MG63 (cell line): Measurements from ENCODE around the gene MCCD1. TPM values are rescaled to one million over a fixed set of nuclear protein-coding genes. Genes with fewer than 3 reads are reported as not detected.

Experiments used
- DNase-seq: peaks from one replicate; pipeline ENCODE4 v3.0.0-alpha.2; 2020
- H3K27me3 ChIP-seq: fragments of 250-450 bp; sonication (Bioruptor Pico); 2 replicates; pipeline ENCODE4 v1.5.1; 2020; ENCODE audit warnings: mild to moderate bottlenecking, moderate library complexity
- H3K36me3 ChIP-seq: fragments of 250-450 bp; sonication (Bioruptor Pico); 2 replicates; pipeline ENCODE4 v1.5.1; 2020; ENCODE audit warnings: mild to moderate bottlenecking, moderate library complexity
- H3K4me3 ChIP-seq: fragments of 250-450 bp; sonication (Bioruptor Pico); 2 replicates; pipeline ENCODE4 v1.5.1; 2020; ENCODE audit warnings: mild to moderate bottlenecking, moderate library complexity
- H3K9me3 ChIP-seq: fragments of 250-450 bp; sonication (Bioruptor Pico); 2 replicates; pipeline ENCODE4 v1.5.1; 2020; ENCODE audit warnings: mild to moderate bottlenecking, moderate library complexity
- total RNA-seq: library from RNA; depleted of rRNA; stranded (reverse); fragments of >200 nt; shearing (Covaris generic); gene quantifications from 2 replicates; pipeline ENCODE4 v1.2.3, GENCODE V29; 2014; ENCODE audit warnings: low replicate concordance; rRNA removed

MCCD1 gene
- total RNA-seq, 1 experiment from 2014 or later, result not detected

DNA sequence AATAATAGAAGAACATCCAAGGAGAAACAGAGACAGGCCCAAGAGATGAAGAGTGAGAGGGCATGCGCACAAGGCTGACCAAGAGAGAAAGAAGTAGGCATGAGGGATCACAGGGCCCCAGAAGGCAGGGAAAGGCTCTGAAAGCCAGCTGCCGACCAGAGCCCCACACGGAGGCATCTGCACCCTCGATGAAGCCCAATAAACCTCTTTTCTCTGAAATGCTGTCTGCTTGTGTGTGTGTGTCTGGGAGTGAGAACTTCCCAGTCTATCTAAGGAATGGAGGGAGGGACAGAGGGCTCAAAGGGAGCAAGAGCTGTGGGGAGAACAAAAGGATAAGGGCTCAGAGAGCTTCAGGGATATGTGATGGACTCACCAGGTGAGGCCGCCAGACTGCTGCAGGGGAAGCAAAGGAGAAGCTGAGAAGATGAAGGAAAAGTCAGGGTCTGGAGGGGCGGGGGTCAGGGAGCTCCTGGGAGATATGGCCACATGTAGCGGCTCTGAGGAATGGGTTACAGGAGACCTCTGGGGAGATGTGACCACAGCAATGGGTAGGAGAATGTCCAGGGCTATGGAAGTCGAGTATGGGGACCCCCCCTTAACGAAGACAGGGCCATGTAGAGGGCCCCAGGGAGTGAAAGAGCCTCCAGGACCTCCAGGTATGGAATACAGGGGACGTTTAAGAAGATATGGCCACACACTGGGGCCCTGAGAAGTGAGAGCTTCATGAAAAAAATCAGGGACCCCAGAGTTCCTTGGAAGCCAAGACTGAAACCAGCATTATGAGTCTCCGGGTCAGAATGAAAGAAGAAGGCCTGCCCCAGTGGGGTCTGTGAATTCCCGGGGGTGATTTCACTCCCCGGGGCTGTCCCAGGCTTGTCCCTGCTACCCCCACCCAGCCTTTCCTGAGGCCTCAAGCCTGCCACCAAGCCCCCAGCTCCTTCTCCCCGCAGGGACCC lies 45.6 kb downstream of the MCCD1 start:
- Histone ChIP-seq H3K9me3 (no peaks in the 10 kb centered on the region), H3K36me3 (no peaks in the 10 kb centered on the region), H3K4me3 (no peak overlapping the region), H3K27me3 (no peaks in the 10 kb centered on the region)
- DNase-seq, result no peak

GRCh38 chr6:31575335-31575901 lies 46.7 kb downstream of the MCCD1 start, which contains the start of gene TNF:
TNF (plus strand) TSS chr6:31575565; CDS start chr6:31575742, 177 bp downstream.
- DNase-seq, result no peak
- Histone ChIP-seq H3K9me3 (no peaks in the 10 kb centered on the region), H3K36me3 (no peaks in the 10 kb centered on the region), H3K27me3 (no peaks in the 10 kb centered on the region), H3K4me3 (no peak within 1 kb of the TSS)

DNA sequence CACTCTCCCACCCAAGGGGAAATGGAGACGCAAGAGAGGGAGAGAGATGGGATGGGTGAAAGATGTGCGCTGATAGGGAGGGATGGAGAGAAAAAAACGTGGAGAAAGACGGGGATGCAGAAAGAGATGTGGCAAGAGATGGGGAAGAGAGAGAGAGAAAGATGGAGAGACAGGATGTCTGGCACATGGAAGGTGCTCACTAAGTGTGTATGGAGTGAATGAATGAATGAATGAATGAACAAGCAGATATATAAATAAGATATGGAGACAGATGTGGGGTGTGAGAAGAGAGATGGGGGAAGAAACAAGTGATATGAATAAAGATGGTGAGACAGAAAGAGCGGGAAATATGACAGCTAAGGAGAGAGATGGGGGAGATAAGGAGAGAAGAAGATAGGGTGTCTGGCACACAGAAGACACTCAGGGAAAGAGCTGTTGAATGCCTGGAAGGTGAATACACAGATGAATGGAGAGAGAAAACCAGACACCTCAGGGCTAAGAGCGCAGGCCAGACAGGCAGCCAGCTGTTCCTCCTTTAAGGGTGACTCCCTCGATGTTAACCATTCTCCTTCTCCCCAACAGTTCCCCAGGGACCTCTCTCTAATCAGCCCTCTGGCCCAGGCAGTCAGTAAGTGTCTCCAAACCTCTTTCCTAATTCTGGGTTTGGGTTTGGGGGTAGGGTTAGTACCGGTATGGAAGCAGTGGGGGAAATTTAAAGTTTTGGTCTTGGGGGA lies 47.4 kb downstream of the MCCD1 start:
- Histone ChIP-seq H3K9me3 (no peaks in the 10 kb centered on the region), H3K4me3 (no peak overlapping the region), H3K36me3 (no peaks in the 10 kb centered on the region), H3K27me3 (no peaks in the 10 kb centered on the region)
- DNase-seq, result no peak

GRCh38 chr6:31576897-31577578 lies 48.3 kb downstream of the MCCD1 start:
- Histone ChIP-seq H3K4me3 (no peak overlapping the region), H3K27me3 (no peaks in the 10 kb centered on the region), H3K36me3 (no peaks in the 10 kb centered on the region), H3K9me3 (no peaks in the 10 kb centered on the region)
- DNase-seq, result no peak

- Histone ChIP-seq H3K27me3 (no peaks in the 10 kb centered on the region), H3K9me3 (no peaks in the 10 kb centered on the region), H3K36me3 (no peaks in the 10 kb centered on the region), H3K4me3 (no peak overlapping the region)
- DNase-seq, result no peak
These were observed 48.8 kb downstream of the MCCD1 start for GRCh38 chr6:31577579-31577966.

DNA sequence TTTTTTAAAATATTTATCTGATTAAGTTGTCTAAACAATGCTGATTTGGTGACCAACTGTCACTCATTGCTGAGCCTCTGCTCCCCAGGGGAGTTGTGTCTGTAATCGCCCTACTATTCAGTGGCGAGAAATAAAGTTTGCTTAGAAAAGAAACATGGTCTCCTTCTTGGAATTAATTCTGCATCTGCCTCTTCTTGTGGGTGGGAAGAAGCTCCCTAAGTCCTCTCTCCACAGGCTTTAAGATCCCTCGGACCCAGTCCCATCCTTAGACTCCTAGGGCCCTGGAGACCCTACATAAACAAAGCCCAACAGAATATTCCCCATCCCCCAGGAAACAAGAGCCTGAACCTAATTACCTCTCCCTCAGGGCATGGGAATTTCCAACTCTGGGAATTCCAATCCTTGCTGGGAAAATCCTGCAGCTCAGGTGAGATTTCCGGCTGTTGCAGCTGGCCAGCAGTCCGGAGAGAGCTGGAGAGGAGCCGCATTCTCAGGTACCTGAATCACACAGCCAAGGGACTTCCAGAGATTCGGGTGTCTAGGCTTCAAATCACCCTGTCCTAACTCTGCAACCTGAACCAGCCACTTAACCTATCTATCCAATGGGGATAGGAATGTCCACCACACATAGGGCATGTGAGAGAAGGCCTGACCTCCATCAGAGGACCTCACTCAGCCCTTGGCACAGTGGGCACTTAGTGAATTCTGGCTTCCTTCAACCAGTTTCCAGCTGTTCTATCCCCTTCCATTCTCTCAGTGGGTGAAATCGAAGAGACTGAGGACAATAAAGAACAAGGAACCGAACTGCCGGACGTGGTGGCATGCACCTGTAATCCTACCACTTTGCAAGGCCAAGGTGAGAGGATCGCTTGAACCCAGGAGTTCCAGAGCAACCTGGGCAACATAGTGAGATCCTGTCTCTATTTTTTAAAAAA lies 49.7 kb downstream of the MCCD1 start:
- H3K36me3 ChIP-seq, result no peaks in the 10 kb centered on the region
- H3K4me3 ChIP-seq, result no peak overlapping the region
- no peaks in the 10 kb centered on the region for H3K9me3 ChIP-seq
- DNase-seq, result no peak
- H3K27me3 ChIP-seq, result no peaks in the 10 kb centered on the region

DNA sequence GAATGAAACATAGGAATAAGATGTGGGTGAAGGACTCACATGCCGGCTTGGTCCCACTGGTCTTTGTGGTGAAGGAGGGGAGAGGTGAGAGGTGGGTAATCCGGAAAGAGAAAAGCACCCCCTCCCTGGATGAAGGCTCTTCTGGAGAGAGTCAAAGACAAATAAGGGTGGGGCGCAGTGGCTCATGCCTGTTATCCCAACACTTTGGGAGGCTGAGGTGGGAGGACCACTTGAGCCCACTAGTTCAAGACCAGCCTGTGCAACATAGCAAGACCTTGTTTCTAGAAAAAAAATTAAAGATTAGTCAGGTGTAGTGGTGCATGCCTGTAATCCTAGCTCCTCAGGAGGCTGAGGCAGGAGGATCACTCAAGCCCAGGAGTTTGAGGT lies 50.4 kb downstream of the MCCD1 start:
- H3K9me3 ChIP-seq, result no peaks in the 10 kb centered on the region
- no peaks in the 10 kb centered on the region for H3K27me3 ChIP-seq
- H3K4me3 ChIP-seq, result no peak overlapping the region
- H3K36me3 ChIP-seq, result no peaks in the 10 kb centered on the region
- DNase-seq, result no peak

Other genes starting within 250 kb of the MCCD1 start
- 35.3 and 69.1 TPM in 2 replicates for gene HLA-B, start 171.8 kb upstream of the MCCD1 start, total RNA-seq
- 15.9 and 31.0 TPM in 2 replicates for gene MICA, start 125.4 kb upstream of the MCCD1 start, total RNA-seq
- 13.1 and 17.6 TPM in 2 replicates for gene MICB, start 30.8 kb upstream of the MCCD1 start, total RNA-seq
- gene DDX39B, start 13.0 kb downstream of the MCCD1 start, total RNA-seq, result 389 and 536 TPM in 2 replicates
- gene ATP6V1G2, start 17.6 kb downstream of the MCCD1 start, total RNA-seq, result 2.1 and 3.4 TPM in 2 replicates
- 19.7 and 29.3 TPM in 2 replicates for gene NFKBIL1, start 18.6 kb downstream of the MCCD1 start, total RNA-seq
- gene LTA, start 43.3 kb downstream of the MCCD1 start, total RNA-seq, result not detected in 2 replicates
- gene TNF, start 46.6 kb downstream of the MCCD1 start, total RNA-seq, result not detected in 2 replicates
- gene LTB, start 53.5 kb downstream of the MCCD1 start, total RNA-seq, result not detected in 2 replicates
- not detected in 2 replicates for gene LST1, start 57.3 kb downstream of the MCCD1 start, total RNA-seq
- not detected in 2 replicates for gene NCR3, start 64.0 kb downstream of the MCCD1 start, total RNA-seq
- gene AIF1, start 86.3 kb downstream of the MCCD1 start, total RNA-seq, result not detected in 2 replicates
- gene PRRC2A, start 91.8 kb downstream of the MCCD1 start, total RNA-seq, result 17.1 and 18.2 TPM in 2 replicates
- gene BAG6, start 123.7 kb downstream of the MCCD1 start, total RNA-seq, result 82.2 and 194 TPM in 2 replicates
- gene APOM, start 126.9 kb downstream of the MCCD1 start, total RNA-seq, result 0.56 TPM in 1 of 2 replicates, not detected in the other
- 5.9 and 6.5 TPM in 2 replicates for gene C6orf47, start 131.8 kb downstream of the MCCD1 start, total RNA-seq
- gene GPANK1, start 136.0 kb downstream of the MCCD1 start, total RNA-seq, result 21.4 and 24.2 TPM in 2 replicates
- 88.8 and 99.8 TPM in 2 replicates for gene CSNK2B, start 137.1 kb downstream of the MCCD1 start, total RNA-seq
- 0.42 and 1.1 TPM in 2 replicates for gene LY6G5B, start 141.0 kb downstream of the MCCD1 start, total RNA-seq
- gene LY6G5C, start 152.1 kb downstream of the MCCD1 start, total RNA-seq, result not detected in 2 replicates
- gene ABHD16A, start 174.4 kb downstream of the MCCD1 start, total RNA-seq, result 19.4 and 43.4 TPM in 2 replicates
- not detected in 2 replicates for gene LY6G6F, start 177.9 kb downstream of the MCCD1 start, total RNA-seq
- gene LY6G6D, start 186.4 kb downstream of the MCCD1 start, total RNA-seq, result not detected in 2 replicates
- not detected in 2 replicates for gene LY6G6C, start 192.8 kb downstream of the MCCD1 start, total RNA-seq
- not detected in 2 replicates for gene MPIG6B, start 194.4 kb downstream of the MCCD1 start, total RNA-seq
- gene DDAH2, start 200.3 kb downstream of the MCCD1 start, total RNA-seq, result 24.6 and 31.9 TPM in 2 replicates
- gene CLIC1, start 207.6 kb downstream of the MCCD1 start, total RNA-seq, result 571 and 764 TPM in 2 replicates
- gene MSH5, start 211.0 kb downstream of the MCCD1 start, total RNA-seq, result 3.1 and 6.3 TPM in 2 replicates
- gene SAPCD1, start 233.7 kb downstream of the MCCD1 start, total RNA-seq, result 2.5 TPM in 1 of 2 replicates, not detected in the other
- gene VWA7, start 248.4 kb downstream of the MCCD1 start, total RNA-seq, result 0.13 and 0.84 TPM in 2 replicates